Sigmoid colon (tissue), 4 donors: ENCODE measurements around the gene SLC23A3.

Source experiments
- EP300 ChIP-seq, 4 donors: sonication (generic); formaldehyde crosslinking; IDR thresholded peaks; one replicate each; pipeline ENCODE4 v1.6.1; 2017; ENCODE audit warnings: antibody characterized with exemption in 4 of 4
- POLR2A ChIP-seq, 2 donors: fragments of 450-650 bp; IDR thresholded peaks; one replicate each; pipeline ENCODE4 v1.6.1; 2016; ENCODE audit warnings: antibody characterized with exemption in 2 of 2, mild to moderate bottlenecking in 2 of 2, moderate library complexity in 2 of 2
- POLR2AphosphoS5 ChIP-seq, 4 donors: sonication (generic); formaldehyde crosslinking; IDR thresholded peaks; one replicate each; pipeline ENCODE4 v1.6.1; 2017; ENCODE audit warnings: antibody characterized with exemption in 4 of 4
- TF ChIP-seq, protein P1 (sequence below), 4 experiments: fragments of 450-650 bp in 3 of 4; fragments of 200-600 bp in 1 of 4; IDR thresholded peaks; one replicate each; pipeline ENCODE4 v1.5.1; 2016 to 2019; ENCODE audit warnings: antibody characterized with exemption in 4 of 4, mild to moderate bottlenecking in 3 of 4, moderate library complexity in 2 of 4

DNA sequence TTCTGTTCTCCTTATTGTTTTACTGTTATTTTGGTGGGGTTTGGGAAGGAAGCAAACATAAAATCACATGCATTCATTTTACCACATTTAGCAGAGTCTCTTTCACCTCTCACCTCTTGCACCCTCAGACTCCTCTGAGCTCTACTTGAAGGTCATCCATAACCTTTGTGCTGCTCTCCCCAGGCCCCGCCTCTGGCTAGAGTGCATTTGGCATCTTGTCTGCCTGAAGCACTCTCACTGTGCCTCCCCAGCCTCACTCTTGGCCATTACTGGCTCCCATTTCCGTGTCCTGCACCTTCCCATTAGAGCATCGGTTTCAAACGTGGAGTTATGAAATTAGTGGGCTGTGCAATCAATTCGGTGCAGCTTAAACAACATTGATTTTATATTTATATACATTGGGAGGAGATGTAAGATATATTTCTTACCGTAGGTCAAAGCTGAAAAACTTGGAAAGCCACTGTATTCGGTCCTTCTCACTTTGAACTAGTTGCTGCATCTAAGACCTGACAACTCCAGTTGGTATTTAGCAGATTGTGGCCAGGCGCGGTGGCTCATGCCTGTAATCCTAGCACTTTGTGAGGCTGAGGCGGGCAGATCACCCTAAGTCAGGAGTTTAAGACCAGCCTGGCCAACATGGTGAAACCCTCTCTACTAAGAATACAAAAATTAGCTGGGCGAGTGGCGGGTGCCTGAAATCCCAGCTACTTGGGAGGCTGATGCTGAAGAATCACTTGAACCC lies 29.8 kb upstream of the SLC23A3 start:
- TF ChIP-seq, protein P1, sequence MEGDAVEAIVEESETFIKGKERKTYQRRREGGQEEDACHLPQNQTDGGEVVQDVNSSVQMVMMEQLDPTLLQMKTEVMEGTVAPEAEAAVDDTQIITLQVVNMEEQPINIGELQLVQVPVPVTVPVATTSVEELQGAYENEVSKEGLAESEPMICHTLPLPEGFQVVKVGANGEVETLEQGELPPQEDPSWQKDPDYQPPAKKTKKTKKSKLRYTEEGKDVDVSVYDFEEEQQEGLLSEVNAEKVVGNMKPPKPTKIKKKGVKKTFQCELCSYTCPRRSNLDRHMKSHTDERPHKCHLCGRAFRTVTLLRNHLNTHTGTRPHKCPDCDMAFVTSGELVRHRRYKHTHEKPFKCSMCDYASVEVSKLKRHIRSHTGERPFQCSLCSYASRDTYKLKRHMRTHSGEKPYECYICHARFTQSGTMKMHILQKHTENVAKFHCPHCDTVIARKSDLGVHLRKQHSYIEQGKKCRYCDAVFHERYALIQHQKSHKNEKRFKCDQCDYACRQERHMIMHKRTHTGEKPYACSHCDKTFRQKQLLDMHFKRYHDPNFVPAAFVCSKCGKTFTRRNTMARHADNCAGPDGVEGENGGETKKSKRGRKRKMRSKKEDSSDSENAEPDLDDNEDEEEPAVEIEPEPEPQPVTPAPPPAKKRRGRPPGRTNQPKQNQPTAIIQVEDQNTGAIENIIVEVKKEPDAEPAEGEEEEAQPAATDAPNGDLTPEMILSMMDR (IDR thresholded peaks at IDR 0.05), result no peak
- no peak for TF ChIP-seq POLR2A (IDR thresholded peaks at IDR 0.05)
- no peak for TF ChIP-seq POLR2AphosphoS5 (IDR thresholded peaks at IDR 0.05)
- TF ChIP-seq EP300 (IDR thresholded peaks at IDR 0.05), result no peak
